PC-9 (cell line): ENCODE data around the gene TRAPPC3. TPM values are rescaled to one million over a fixed set of nuclear protein-coding genes. Genes with fewer than 3 reads are reported as not detected.

ENCODE experiments used
- BruUV-seq: library from RNA; stranded (reverse); fragments of 400-500 nt; replicated peaks from 2 replicates; lab custom pipeline; 2021; lab: Mats Ljungman, UMichigan
- CTCF ChIA-PET: fragments of 300-600 bp; sonication (Branson Sonifier 250); formaldehyde crosslinking; loops from one replicate; lab custom pipeline; 2022; ENCODE audit warnings: antibody characterized with exemption; lab: Charles Lee
- POLR2A ChIA-PET: fragments of 300-600 bp; sonication (Branson Sonifier 250); formaldehyde crosslinking; loops from one replicate; lab custom pipeline; 2022; ENCODE audit warnings: antibody characterized with exemption; ENCODE audit not compliant: unreplicated experiment; lab: Charles Lee
- DNase-seq, 2 experiments: peaks; one replicate each; pipeline versions ENCODE4 v3.0.0 to v3.0.0-alpha.2; 2015 to 2022; ENCODE audit warnings: mixed read lengths in 1 of 2
- H2AFZ ChIP-seq: fragments of 200-600 bp; sonication (generic); 2 replicates; pipeline ENCODE4 v1.8.1; 2017; ENCODE audit warnings: antibody characterized with exemption
- H3F3A ChIP-seq: fragments of 200-600 bp; sonication (generic); 2 replicates; pipeline ENCODE4 v1.8.1; 2017; ENCODE audit warnings: antibody characterized with exemption, mild to moderate bottlenecking, low read depth; ENCODE audit not compliant: insufficient read depth
- H3K27ac ChIP-seq: fragments of 200-600 bp; sonication (generic); 2 replicates; pipeline ENCODE4 v1.6.1; 2016; ENCODE audit warnings: mixed run types
- H3K27me3 ChIP-seq: fragments of 200-600 bp; sonication (generic); 2 replicates; pipeline ENCODE4 v1.6.1; 2016; ENCODE audit warnings: low read depth, mixed run types; ENCODE audit not compliant: insufficient read depth
- H3K36me3 ChIP-seq: fragments of 200-600 bp; sonication (generic); 2 replicates; pipeline ENCODE4 v1.6.1; 2016; ENCODE audit warnings: low read depth, mixed run types
- H3K4me1 ChIP-seq: fragments of 200-600 bp; sonication (generic); replicated peaks from 2 replicates; pipeline ENCODE4 v1.6.1; 2016; ENCODE audit warnings: mixed run types; ENCODE audit not compliant: insufficient read depth
- H3K4me2 ChIP-seq: fragments of 200-600 bp; sonication (generic); 2 replicates; pipeline ENCODE4 v1.6.1; 2017; ENCODE audit warnings: mixed run types
- H3K4me3 ChIP-seq: fragments of 200-600 bp; sonication (generic); 2 replicates; pipeline ENCODE4 v1.6.1; 2016; ENCODE audit warnings: mixed run types
- H3K79me2 ChIP-seq: fragments of 200-600 bp; sonication (generic); 2 replicates; pipeline ENCODE4 v1.6.1; 2017; ENCODE audit warnings: low read depth, mixed run types
- H3K9me2 ChIP-seq: fragments of 200-600 bp; sonication (generic); 2 replicates; pipeline ENCODE4 v1.8.1; 2017; ENCODE audit warnings: mild to moderate bottlenecking; ENCODE audit not compliant: insufficient read depth
- H3K9me3 ChIP-seq: fragments of 200-600 bp; sonication (generic); 2 replicates; pipeline ENCODE4 v1.8.1; 2016; ENCODE audit warnings: low read depth; ENCODE audit not compliant: insufficient read depth
- H4K20me1 ChIP-seq: fragments of 200-600 bp; sonication (generic); 2 replicates; pipeline ENCODE4 v1.8.1; 2017; ENCODE audit not compliant: insufficient read depth
- CTCF ChIP-seq: fragments of 200-600 bp; sonication (generic); conservative IDR thresholded peaks from 2 replicates; pipeline ENCODE4 v1.6.1; 2017; ENCODE audit warnings: mixed run types, antibody characterized with exemption, mild to moderate bottlenecking, moderate library complexity
- EZH2 ChIP-seq: fragments of 200-600 bp; sonication (generic); IDR thresholded peaks from 2 replicates; pipeline ENCODE4 v1.8.0; 2017; ENCODE audit warnings: antibody characterized with exemption, low read depth
- intact Hi-C: fragments of 100-400 bp; cut with micrococcal nuclease; formaldehyde crosslinking; loops from one replicate; pipeline ENCODE4 v1.10.0; 2022; ENCODE audit not compliant: unreplicated experiment
- total RNA-seq: library from RNA; stranded (reverse); gene quantifications from 2 replicates; pipeline ENCODE4 v1.2.3, GENCODE V29; 2021

Gene TRAPPC3
- total RNA-seq, 1 experiment from 2014 or later: 116 TPM

DNA sequence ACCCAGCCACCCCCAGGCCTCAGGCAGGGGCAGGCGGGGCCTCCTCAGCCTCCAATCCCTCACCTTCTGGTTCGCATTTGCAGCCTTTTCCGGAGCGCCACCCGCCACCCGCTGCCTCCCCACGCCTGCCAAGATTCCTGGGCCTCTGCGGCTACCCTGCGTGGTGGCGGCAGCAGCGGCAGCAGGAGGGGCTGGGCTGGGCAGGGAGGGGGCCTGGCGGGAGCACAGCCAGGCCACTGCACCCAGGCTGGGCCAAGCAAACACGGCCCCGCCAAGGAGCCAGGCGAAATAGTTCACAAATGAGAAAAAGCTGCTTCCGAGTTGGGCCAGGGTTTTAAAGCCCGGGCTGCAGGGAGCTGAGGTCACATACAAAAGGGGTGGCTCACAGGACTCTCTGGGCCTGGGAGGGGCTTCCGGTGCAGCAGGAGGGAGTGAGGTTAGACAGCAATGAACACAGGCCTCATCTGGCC lies 34.1 kb downstream of the TRAPPC3 start:
- ChIA-PET CTCF (no interaction called here), POLR2A (interaction anchor here (0.6 kb wide), 1 partner anchor 82 kb away, joined by 4 read pairs; no protein-coding TSS in a partner anchor)
- intact Hi-C loops: no loop called here
- Histone ChIP-seq H3K27ac (no peak overlapping the region), H4K20me1 (no peaks in the 10 kb centered on the region; the same call in 1 of the 2 replicates), H3K9me2 (no peaks in the 10 kb centered on the region), H3K4me3 (no peak overlapping the region), H3K79me2 (no peaks in the 10 kb centered on the region), H3K36me3 (no peaks in the 10 kb centered on the region), H3K27me3 (no peaks in the 10 kb centered on the region), H2AFZ (no peak overlapping the region), H3K4me2 (no peak overlapping the region), H3F3A (0 out of 2 replicates have a peak, but pooled peaks cover 5% of the 10 kb centered on the region), H3K4me1 (0 out of 2 replicates have a peak, but pooled peaks cover 3% of the 10 kb centered on the region), H3K9me3 (no peaks in the 10 kb centered on the region)
- no peak for TF ChIP-seq EZH2
- no TSS peak for BruUV-seq
- peak in 1 of 2 experiments; percentile 17 for DNase-seq

GRCh38 chr1:36114371-36114770 lies 34.9 kb downstream of the TRAPPC3 start:
- H3K9me2 ChIP-seq: no peaks in the 10 kb centered on the region
- DNase-seq: no peak
- no peaks in the 10 kb centered on the region; the same call in 1 of the 2 replicates for H4K20me1 ChIP-seq
- H3K4me3 ChIP-seq: no peak overlapping the region
- no peak overlapping the region for H3K4me2 ChIP-seq
- H3K9me3 ChIP-seq: no peaks in the 10 kb centered on the region
- peaks cover 5% of the 10 kb centered on the region; the same call in 1 of the 2 replicates for H3F3A ChIP-seq
- no peaks in the 10 kb centered on the region for H3K27me3 ChIP-seq
- no peaks in the 10 kb centered on the region for H3K36me3 ChIP-seq
- intact Hi-C loops: no loop called here
- TF ChIP-seq CTCF (no peak), EZH2 (no peak)
- peaks cover 8% of the 10 kb centered on the region for H3K4me1 ChIP-seq
- ChIA-PET CTCF (no interaction called here), POLR2A (interaction anchor here (0.5 to 0.6 kb wide), 2 partner anchors 74 to 110 kb away, joined by 3 to 6 read pairs; partner anchors contain the start of gene THRAP3)
- H3K79me2 ChIP-seq: no peaks in the 10 kb centered on the region
- H3K27ac ChIP-seq: no peak overlapping the region
- no peak overlapping the region for H2AFZ ChIP-seq
- BruUV-seq: no TSS peak

GRCh38 chr1:36112823-36113222 lies 36.5 kb downstream of the TRAPPC3 start:
- Histone ChIP-seq H3K79me2 (no peaks in the 10 kb centered on the region), H3K4me3 (no peak overlapping the region), H3K27me3 (no peaks in the 10 kb centered on the region), H3K4me1 (peaks cover 17% of the 10 kb centered on the region), H3K4me2 (no peak overlapping the region), H2AFZ (no peak overlapping the region), H3K9me3 (no peaks in the 10 kb centered on the region), H4K20me1 (no peaks in the 10 kb centered on the region; the same call in 1 of the 2 replicates), H3F3A (peaks cover 5% of the 10 kb centered on the region; the same call in 1 of the 2 replicates), H3K9me2 (no peaks in the 10 kb centered on the region), H3K27ac (no peak overlapping the region), H3K36me3 (no peaks in the 10 kb centered on the region)
- TF ChIP-seq CTCF (no peak), EZH2 (no peak)
- ChIA-PET CTCF (no interaction called here), POLR2A (interaction anchor here (0.6 kb wide), 1 partner anchor 136 kb away, joined by 5 read pairs; no protein-coding TSS in a partner anchor)
- DNase-seq: no peak
- intact Hi-C loops: no loop called here
- BruUV-seq: no TSS peak
